Measurements from ENCODE around the gene MGAT1.
"Not testable (repeated sequence)": the region's sequence is repeated elsewhere in the genome, so short reads cannot be mapped to it uniquely, and the experiment has no call there.

MGAT1 gene

DNA sequence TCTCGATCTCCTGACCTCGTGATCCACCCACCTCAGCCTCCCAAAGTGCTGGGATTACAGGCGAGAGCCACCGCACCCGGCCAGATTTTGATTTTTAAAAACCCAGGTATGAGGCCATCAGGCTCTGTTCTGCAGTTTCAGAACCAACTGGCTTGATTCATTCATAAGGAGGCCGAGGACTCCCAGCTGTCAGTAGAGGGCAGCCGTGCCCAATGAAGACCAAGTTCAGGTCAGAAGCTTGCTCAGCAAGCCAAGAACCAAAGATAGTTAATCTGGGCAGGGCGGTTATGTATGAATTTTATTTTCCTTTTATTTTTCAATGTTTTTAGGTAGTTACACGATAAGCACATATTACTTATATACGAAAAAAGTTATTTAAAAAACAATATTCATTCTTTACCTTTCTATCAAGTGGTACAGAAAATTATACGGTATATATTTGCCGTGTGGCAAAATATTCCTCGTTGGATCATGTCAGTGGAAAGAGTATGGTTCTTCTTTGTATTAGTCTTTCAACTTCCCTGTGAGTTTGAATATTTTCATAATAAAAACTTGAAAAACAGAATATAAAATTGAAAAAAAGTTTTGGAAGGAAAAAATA, 18.0 kb downstream of the MGAT1 start:
- DNase-seq = peak; percentile 85

DNA sequence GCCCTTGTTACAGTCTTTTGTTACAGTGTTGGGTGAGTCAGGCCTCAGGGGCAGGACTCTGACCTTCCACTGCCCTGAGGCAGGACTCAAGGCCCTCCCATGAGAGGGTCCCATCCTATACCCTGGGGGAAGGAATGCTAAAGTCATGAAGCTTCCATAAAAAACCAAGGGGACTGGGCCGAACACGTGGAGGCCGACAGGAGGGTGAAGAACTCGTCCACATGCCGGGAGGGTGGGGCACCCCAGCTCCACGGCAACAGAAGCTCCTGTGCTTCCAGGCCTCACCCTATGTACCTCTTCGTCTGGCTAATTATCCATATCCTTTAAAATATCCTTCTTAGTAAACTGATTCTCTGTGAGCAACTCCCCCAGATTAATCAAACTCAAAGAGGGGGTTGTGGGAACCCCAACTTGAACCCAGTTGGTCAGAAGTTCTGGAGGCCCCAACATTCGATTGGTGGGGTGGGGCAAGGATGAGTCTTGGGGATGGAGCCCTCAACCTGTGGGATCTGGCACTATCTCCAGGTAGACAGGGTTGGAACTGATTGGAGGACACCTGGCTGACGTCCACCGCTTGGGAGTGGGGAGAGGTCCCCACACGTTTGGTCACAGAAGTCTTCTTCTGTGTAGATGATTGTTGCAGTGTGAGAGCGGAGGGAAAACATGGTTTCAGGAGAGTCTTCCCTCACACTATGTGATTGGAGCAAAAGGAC, 19.1 kb downstream of the MGAT1 start:
- peak; percentile 18 for DNase-seq

DNA sequence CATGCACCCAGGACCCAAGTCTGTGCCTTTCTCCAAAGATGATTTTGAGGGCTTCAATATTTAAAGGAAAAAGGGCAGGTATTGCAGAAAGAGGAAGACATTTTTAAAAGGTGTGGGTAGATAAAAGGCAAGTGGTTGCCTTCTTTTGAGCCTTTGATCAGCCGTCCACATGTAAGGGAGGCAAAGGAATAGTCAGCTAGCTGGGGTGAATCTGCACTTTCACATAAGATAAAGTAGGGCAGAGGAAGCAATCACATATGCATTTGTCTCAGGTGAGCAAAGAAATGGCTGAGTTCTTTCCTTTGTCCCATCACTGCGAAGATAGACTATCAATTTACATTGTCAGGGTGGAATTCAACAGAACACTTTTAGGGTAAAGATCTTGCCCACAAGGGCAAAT, 19.9 kb downstream of the MGAT1 start:
- no peak for DNase-seq

DNA sequence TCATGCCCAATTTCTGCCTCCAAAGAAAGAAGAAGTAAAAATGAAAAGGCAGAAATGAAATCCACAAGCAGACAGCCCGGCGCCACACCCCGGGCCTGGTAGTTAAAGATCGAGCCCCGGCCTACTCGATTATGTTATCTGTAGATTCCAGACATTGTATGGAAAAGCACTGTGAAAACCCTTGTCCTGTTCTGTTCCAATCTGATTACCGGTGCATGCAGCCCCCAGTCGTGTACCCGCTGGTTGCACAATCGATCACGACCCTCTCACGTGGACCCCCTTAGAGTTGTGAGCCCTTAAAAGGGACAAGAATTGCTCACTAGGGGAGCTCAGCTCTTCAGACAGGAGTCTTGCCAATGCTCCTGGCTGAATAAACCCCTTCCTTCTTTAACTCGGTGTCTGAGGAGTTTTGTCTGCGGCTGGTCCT, 20.7 kb downstream of the MGAT1 start:
- DNase-seq = not testable (repeated sequence)

DNA sequence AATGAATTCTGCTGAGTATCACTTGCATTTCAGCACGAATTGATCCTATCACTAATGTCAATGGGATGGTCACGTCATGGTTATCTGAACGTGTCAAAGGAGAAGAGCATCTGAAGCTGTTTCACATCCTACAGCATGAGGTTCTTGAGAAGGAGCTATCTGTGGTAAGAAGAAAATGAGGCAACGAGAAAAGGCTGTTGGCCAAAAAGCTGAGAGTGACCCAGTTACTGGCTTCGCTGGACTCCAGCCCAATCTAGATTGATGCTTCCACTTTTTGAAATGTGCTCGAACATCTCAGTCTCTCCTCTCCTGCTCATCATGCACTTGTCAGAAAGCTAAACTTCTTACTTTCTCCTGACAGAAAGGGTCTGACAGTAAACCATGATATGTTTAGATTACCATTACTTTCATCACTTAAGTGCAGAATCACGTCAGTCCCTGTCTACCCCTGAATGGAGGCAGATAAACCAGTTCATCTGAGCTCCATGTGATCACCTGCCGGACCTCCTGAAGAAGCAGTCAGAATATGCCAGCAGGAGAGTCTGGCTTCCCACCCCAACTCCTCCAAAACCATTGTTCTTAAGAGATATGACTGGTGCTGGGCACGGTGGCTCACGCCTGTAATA, 22.5 kb downstream of the MGAT1 start:
- no peak for DNase-seq

DNA sequence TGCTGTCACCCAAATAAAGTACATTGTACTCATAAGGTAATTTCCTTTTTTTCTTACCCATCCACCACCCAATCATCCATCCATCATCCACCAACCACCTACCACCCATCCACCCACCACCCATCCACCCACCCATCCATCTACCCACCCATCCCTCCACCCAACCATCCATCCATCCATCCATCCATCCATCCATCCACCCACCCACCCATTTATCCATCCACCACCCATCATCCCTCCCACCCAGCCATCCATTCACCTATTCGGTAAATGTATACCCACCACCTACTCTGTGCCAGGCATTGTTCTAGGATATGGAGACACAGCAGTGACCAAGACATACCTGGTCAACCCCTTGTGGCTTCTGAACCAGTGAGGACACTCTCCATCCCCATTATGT, 25.1 kb downstream of the MGAT1 start:
- DNase-seq = no peak

DNA sequence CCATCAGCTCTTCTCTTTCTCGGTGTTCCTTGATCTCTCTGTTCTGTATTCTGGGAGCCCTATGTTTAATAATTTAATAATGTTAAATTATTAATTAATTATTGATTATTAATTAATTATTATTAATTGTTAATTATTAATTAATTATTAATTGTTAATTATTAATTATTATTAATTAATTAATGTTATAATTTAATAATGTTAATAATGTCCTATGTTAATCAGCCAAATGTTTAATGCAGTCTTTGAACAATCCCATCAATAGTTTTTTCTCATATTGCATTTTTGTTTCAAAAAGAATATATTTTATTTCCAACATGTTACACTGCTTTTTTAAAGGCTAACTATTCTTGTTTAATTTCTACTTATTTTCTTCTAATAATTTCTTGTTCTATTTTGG, 26.2 kb downstream of the MGAT1 start:
- no peak for DNase-seq

DNA sequence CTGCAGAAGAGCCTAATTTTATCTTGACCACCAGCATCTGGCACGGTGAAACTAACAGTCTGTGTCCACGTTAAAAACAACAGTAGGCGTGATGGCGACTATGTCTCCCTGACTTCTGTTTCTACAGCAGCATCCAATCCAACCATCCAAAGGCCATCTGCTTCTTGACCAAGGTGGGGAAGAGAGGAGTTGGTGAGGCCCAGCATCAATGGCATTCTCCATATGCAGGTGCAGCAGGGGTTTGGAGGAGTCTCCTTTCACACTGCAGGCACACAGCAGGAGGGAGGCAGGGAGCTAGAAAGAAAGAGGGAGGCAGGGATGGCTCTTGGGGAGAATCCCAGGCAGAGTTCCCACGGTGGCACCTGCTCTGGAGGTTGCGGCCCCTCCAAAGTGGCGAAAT, 27.0 kb downstream of the MGAT1 start:
- DNase-seq = no peak

DNA sequence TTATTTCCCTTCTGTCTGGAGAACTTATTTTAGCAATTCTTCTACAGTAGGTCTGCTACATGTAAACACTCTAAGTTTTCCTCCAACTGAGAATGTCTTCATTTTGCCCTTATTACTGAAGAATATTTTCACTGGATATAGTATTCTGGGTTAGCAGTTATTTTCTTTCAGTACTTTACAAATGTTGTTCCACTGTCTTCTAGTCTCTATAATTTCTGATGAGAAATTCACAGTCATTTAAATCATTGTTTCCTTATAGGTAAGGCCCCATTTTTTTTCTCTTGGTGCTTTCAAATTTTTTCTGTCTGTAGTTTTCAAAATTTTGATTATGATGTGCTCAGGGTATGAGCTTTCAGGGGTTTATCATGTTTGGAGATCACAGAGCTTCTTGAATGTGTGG, 30.8 kb downstream of the MGAT1 start:
- no peak for DNase-seq

DNA sequence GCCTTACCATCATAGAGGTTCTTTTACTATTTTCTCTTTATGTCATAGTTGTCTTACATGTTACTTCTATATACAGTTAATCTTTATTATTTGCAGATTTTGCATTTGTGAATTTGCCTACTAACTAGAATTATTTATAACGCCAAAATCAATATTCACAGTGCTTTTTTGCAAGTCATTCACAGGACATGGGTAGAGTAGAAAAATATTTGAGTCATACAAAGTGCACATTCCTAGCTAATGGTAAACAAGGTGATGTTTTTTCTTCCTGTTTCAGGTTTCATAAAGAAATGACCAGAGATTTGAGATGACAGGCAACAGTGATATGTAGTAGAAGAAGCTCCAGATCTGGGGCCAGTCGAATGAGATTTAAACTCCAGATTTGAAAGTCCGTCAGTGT, 32.8 kb downstream of the MGAT1 start:
- DNase-seq = no peak

DNA sequence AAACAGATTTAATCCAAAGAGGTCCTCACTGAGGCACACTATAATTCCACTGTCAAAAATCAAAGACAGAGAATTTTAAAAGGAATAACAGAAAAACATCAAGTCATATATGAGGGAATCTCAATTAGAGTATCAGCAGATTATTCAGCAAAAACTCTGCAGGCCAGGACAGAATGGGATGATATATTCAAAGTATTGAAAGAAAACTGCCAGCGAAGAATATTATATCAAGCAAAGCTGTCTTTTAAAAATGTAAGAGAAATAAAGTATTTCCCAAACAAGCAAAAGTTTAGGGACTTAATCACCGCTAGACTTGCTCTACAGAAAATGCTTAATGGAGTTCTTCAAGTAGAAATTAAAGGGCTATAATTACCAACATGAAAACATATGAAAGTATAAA, 47.0 kb downstream of the MGAT1 start:
- DNase-seq = no peak

DNA sequence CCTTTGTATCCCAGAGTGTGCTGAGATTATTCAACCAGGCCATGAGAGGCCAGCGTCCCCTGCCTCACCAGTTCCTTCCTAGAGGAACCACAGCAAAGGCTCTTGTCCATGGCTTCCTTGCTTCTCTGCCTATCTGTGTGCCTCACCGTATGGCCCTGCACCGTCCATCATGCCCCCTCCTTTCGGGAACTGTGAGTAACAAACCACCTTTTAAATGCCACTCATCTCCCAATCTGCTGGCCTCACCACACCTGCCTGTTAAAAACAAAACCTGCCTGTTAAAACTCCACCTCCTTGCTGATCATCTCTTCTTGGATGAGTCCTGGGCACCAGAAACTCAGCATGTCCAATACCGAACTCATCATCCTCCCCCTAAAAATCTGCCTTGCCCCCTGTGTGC, 58.4 kb downstream of the MGAT1 start:
- DNase-seq = no peak

DNA sequence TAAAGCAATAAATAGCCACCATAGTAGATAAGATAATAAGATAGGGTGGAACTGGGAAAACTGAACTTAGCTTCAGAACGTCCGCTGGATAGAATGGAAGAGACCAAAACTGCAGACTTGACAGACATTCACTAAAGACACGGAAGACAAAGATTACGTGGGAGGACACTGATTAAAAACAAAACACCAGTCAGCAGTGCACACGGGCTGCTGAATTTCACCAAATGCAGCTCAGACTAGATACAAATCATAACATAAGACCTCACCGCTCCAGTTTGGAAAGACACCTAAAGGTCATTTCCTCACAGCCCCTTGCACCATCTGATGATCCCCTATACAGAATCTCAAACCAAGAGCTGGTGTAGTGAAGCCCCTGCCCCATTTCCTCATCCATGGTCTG, 59.9 kb downstream of the MGAT1 start:
- no peak for DNase-seq

DNA sequence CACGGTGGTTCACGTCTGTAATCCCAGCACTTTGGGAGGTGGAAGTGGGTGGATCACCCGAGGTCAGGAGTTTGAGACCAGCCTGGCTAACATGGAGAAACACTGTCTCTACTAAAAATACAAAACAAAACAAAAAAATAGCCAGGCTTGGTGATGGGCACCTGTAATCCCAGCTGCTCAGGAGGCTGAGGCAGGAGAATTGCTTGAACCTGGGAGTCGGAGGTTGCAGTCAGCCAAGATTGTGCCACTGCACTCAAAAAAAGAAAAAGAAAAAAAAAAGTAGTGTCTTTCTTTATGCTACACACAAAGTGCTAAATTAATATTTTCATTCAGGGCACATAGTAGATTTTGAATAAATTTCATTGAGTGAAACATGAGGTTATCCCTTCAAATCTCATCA, 61.7 kb downstream of the MGAT1 start:
- DNase-seq = not testable (repeated sequence)

DNA sequence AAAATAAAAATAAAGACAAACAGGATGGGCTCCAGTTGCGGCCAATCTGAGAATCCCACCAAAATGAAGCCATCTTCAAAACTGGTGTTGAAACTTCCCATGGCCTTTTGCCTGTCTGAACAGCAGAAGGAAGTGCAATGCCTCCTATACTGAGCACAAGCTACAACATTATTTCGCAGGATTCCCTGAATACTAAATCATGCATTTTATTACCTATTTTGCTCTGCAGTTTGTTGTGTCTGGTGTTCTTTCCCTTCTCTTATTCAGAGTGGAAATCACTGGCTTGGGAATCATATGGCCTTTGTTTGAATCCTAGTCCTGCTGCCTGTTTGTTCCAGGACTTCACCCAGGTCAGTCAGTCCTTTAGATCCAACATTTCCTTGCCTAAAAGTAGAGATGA, 62.6 kb downstream of the MGAT1 start, which contains the start of gene OR2Y1:
Gene OR2Y1 (minus strand): TSS at position 101 of the 400 bp plus-strand sequence. CDS start 0 bp downstream, at position 101.
- DNase-seq = no peak

DNA sequence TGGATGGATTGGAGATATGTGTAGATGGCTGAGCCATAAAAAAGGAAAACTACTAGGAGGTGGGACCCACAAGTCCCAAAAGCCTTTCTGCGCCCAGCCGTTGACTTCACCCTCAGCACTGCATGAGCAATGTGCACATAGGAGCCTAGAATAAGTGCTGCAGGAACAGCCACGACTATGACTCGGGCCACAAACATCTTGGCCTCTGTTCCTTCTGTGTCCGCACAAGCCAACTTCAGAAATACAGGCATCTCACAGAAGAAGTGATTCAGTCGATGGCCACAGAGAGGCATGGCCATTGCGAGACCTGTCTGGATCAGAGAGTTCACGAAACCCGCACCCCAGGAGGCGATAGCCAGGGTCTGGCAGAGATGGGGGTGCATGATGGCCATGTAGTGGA, 63.3 kb downstream of the MGAT1 start:
- peak; percentile 44 for DNase-seq

DNA sequence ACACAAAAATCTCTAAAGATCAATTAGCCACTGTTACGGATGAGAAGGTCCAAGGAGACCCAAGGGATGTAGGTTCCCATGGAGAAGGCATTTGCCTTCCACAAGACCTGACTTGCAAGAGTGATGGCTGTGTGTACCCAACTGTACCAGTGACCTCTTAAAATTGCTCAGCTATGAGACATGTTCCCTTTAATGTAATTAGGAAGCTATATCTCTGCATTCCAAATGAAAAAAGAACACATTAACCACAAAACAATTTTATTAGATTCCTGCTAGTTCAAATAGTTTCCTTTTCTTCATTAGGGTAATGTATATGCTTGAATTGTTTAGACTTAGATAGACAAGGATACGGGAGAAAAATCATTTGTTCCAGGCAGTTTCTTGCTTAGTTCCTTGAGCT, 66.1 kb downstream of the MGAT1 start:
- DNase-seq = no peak

Data from EL (cell line).